ENCODE data around the gene OPTN.

GRCh38 chr10:13121500-13121854 lies 21.5 kb downstream of the OPTN start:
- TF ChIP-seq EZH2 (IDR thresholded peaks at IDR 0.05) (no peak), EZH2phosphoT487 (IDR thresholded peaks at IDR 0.05) (no peak)
